Erythroblast (primary cell): ENCODE results near the gene LIM2.

ENCODE experiments used
- GATA1 ChIP-seq: IDR thresholded peaks from 2 replicates; pipeline ENCODE4 v1.6.1; 2011; ENCODE audit warnings: low read depth, mild to moderate bottlenecking, control low read depth, low read length, moderate library complexity
- POLR2A ChIP-seq: IDR thresholded peaks from 2 replicates; pipeline ENCODE4 v1.6.1; 2011; ENCODE audit warnings: mild to moderate bottlenecking, low read length

GRCh38 chr19:51431124-51431523 lies 43.4 kb upstream of the LIM2 start:
- no peak for TF ChIP-seq POLR2A
- TF ChIP-seq GATA1: no peak
